ENCODE measurements around the gene ALOX5AP.

ALOX5AP gene

DNA sequence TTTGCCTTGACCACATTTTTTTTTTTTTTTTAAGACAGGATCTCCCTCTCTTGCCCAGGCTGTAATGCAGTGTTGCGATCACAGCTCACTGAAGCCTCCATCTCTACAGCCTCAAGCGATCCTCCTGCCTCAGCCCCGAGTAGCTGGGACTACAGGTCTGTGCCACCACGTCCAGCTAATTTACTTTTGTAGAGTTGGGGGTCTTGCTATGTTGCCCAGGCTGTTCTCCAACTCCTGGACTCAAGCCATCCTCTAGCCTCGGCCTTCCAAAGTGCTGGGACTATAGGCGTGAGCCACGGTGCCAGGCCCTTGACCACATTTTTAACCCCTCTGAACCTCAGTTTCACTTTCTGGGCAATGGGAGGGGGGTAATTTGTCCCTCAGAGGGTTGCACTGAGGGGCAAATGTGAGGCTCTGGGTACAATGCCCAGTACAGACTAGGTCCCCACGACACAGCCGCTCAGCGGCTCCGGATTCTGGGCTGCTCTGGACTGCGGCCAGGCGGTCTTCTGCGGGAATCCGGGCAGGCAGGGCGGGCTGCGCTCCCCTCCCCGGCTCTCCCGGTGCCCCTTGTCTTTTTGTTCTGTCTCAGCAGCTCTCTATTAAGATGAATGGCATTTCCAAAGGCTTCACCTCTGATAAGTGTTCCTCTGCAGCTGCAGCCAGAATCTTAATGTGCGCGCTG is 3.8 kb upstream of the ALOX5AP start:
- FAIRE-seq (no peak), DNase-seq (ENCODE audit: insufficient read length) (no peak)
- TF ChIP-seq TAF1 (IDR thresholded peaks at IDR 0.05; ENCODE audit: borderline replicate concordance, low read depth, low read length) = no peak
- TF ChIP-seq POLR2AphosphoS5 (IDR thresholded peaks at IDR 0.05; ENCODE audit: low read depth, low read length) = no peak
- no peak for TF ChIP-seq POLR2A (IDR thresholded peaks at IDR 0.05; ENCODE audit: low read depth, low read length)

DNA sequence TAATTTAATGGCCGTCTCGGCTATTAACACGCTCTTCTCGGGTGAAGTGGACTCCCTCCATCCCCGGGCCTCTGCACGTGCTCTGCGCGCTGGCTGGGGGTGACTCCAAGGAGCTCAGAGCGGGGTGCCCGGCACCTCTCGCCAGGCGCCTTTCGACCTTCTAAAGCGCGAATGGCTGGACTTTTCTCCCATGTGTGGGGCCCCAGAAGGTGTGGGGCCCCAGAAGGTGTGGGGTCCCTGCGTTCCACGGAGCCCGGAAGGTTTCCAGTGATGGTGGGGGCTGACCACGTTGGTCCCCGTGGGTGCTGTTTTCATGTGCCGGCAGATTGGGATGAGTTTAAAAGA is 3.3 kb upstream of the ALOX5AP start:
- FAIRE-seq (no peak), DNase-seq (ENCODE audit: insufficient read length) (no peak)
- TF ChIP-seq TAF1 (IDR thresholded peaks at IDR 0.05; ENCODE audit: borderline replicate concordance, low read depth, low read length) (no peak), POLR2A (IDR thresholded peaks at IDR 0.05; ENCODE audit: low read depth, low read length) (no peak), POLR2AphosphoS5 (IDR thresholded peaks at IDR 0.05; ENCODE audit: low read depth, low read length) (no peak)

DNA sequence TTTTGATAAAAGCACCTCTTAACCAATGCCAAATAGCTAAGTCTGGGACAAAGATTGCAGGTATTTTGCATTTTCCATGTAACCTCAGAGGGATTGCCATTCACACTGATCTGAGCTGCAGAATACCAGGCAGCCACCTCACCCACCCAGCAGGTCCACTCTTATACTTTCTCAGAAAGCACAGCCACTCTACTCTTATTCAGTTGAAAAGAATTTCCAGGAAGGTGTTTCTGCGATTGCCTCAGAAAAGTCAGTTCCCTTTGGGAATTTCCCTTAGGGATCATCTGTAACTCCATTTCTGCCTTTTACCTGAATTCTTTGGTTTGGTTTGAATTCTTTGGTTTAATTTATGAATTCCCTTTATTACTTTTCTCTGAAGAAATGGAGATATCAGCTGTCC is 904 bp upstream of the ALOX5AP start:
- peak; percentile 21 for FAIRE-seq
- no peak for DNase-seq (ENCODE audit: insufficient read length)
- no peak for TF ChIP-seq TAF1 (IDR thresholded peaks at IDR 0.05; ENCODE audit: borderline replicate concordance, low read depth, low read length)
- TF ChIP-seq POLR2A (IDR thresholded peaks at IDR 0.05; ENCODE audit: low read depth, low read length) = no peak
- no peak for TF ChIP-seq POLR2AphosphoS5 (IDR thresholded peaks at IDR 0.05; ENCODE audit: low read depth, low read length)

DNA sequence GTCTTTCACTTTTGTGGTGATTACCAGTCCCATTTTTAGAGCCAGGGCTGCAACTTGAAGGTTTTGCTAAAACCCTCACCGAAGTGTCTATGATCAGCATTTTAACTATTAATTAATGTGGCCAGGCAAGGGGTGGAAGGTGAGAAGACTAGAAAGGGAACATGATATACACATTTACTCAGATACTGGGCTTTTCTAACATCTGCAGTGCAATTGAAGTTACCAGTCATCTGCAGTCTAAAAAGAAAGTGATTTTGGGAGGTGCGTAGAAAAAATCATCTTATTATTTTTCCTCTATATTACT is 481 bp downstream of the ALOX5AP start:
- no peak for DNase-seq (ENCODE audit: insufficient read length)
- TF ChIP-seq POLR2AphosphoS5 (IDR thresholded peaks at IDR 0.05; ENCODE audit: low read depth, low read length) (no peak), POLR2A (IDR thresholded peaks at IDR 0.05; ENCODE audit: low read depth, low read length) (no peak), TAF1 (IDR thresholded peaks at IDR 0.05; ENCODE audit: borderline replicate concordance, low read depth, low read length) (no peak)
- FAIRE-seq = no peak

DNA sequence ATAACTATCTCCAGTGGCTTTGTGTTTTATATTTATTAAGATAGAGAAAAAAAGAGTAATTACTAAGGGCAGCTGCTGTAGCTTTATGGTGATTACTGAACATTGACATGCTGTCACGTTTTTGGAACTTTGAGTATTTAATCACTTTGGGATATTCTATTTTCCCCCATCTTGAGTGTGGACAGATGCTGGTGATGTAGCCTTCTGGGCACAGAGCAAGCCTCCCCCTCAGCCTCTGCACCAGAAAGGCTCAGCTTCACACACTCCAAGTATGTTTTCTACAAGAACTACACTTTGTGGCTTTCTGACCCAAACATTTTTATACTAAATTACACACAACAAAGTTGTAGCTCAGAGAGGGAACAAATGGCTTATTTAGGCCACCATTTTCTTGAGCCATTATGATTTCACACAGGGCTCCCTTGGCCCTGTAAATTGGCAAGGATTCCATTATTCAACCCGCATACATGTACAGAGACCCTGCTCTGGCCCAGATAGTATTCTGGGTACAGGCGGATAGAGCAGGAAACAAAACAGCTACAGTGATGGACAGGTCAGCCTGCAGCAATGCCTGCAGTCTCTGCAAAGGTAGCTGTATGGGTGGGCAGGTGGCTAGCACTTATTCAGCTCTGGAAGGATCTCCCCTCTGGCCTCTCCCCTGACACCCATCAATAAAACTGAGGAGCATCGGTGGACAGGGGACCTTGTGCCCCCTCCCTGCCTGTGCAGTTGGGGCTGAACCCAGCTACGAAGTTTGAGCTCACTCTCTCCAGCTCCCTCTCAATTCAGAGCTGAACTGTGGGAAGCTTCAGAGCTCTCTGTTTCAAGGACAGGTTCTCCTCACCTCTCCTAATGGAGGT is 1.3 kb downstream of the ALOX5AP start:
- no peak for TF ChIP-seq POLR2A (IDR thresholded peaks at IDR 0.05; ENCODE audit: low read depth, low read length)
- peak; percentile 33 for FAIRE-seq
- no peak for DNase-seq (ENCODE audit: insufficient read length)

DNA sequence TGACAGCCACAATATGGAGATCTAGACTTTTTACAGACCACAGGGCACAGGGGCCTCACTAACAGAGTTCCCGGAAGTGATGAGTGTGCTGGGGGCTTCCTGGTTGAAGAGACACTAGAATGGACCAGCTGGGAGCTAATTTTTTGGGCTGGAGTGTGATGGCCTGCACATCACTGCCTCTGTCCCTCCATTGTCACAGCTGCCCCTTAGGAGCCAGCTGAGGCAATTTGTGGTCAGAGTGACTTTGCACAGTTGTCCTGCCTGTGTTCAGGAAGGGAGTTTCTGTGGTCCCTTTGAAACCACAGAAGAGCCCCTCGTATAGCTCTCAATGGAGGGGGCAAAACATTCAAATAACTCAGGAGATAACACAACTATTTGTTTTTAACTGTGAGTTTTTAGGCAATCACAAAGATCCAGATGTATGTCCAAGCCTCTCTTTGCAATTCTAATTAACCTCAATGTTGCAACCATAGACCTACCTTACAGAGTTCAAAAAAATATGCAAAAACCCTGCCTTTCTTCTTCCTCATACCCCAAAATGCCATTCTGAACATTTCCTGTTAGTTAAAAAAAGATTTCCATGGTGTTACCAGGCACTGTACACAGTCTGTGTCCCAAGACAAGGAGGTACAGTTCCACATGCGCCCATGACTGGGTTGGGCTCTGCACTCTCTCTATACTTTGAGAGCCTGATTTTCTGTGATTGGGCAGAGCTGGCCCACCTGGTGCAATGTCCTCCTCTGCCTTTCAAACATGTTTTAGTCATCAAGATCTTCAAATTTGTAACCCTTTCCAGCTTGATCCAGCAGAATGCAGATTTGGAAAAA is 2.4 kb downstream of the ALOX5AP start:
- peak; percentile 62 for FAIRE-seq
- TF ChIP-seq POLR2AphosphoS5 (IDR thresholded peaks at IDR 0.05; ENCODE audit: low read depth, low read length) (no peak), TAF1 (IDR thresholded peaks at IDR 0.05; ENCODE audit: borderline replicate concordance, low read depth, low read length) (no peak), POLR2A (IDR thresholded peaks at IDR 0.05; ENCODE audit: low read depth, low read length) (no peak)
- DNase-seq (ENCODE audit: insufficient read length) = no peak

DNA sequence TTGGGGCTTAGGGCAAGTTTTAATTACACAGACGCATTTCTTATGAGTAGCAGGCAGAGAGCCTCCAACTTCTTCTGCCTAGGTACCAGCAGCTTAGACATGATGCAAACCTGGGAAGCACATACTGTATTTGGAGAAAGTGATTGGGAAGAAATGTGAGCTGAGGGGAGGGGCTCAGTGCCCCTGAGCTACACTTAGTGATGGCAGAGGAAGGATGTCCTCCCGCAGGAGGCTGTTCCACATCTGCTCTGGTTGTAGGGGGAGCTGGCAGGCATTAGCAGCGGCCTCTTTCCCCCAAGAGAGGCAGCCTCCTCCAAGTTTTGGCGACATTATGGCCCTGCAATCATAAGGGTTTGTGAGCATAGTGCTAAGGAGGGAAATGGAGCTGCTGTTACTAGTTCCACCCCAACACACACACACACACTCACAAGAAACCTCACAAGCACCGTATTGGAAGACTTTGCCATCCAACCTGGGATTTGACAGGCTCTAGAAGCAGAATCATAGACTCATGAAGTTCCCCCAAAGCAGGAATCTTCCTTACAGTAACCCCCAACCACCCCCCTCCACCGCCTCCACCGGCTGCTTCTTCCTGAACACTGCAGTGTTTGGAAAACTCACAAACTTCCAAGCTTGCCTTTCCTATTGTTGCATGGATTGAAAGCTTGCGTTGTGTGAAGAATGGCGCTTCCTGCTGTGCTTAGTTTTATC is 3.3 kb downstream of the ALOX5AP start:
- FAIRE-seq (no peak), DNase-seq (ENCODE audit: insufficient read length) (no peak)
- TF ChIP-seq POLR2AphosphoS5 (IDR thresholded peaks at IDR 0.05; ENCODE audit: low read depth, low read length) (no peak), TAF1 (IDR thresholded peaks at IDR 0.05; ENCODE audit: borderline replicate concordance, low read depth, low read length) (no peak), POLR2A (IDR thresholded peaks at IDR 0.05; ENCODE audit: low read depth, low read length) (no peak)

DNA sequence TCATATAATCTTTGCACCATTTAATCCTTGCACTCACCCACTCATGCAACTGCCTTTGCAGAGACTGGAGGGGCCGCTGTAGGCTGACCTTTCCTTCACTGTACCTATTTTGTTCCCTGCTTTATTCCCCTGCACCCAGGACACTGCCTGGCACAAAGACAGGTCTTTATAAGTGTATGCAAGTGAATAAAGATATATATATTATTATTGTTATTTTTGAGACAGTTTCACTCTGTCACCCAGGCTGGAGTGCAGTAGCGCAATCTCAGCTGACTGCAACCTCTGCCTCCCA is 3.8 kb downstream of the ALOX5AP start:
- FAIRE-seq (no peak), DNase-seq (ENCODE audit: insufficient read length) (no peak)
- TF ChIP-seq POLR2AphosphoS5 (IDR thresholded peaks at IDR 0.05; ENCODE audit: low read depth, low read length) (no peak), TAF1 (IDR thresholded peaks at IDR 0.05; ENCODE audit: borderline replicate concordance, low read depth, low read length) (no peak), POLR2A (IDR thresholded peaks at IDR 0.05; ENCODE audit: low read depth, low read length) (no peak)

DNA sequence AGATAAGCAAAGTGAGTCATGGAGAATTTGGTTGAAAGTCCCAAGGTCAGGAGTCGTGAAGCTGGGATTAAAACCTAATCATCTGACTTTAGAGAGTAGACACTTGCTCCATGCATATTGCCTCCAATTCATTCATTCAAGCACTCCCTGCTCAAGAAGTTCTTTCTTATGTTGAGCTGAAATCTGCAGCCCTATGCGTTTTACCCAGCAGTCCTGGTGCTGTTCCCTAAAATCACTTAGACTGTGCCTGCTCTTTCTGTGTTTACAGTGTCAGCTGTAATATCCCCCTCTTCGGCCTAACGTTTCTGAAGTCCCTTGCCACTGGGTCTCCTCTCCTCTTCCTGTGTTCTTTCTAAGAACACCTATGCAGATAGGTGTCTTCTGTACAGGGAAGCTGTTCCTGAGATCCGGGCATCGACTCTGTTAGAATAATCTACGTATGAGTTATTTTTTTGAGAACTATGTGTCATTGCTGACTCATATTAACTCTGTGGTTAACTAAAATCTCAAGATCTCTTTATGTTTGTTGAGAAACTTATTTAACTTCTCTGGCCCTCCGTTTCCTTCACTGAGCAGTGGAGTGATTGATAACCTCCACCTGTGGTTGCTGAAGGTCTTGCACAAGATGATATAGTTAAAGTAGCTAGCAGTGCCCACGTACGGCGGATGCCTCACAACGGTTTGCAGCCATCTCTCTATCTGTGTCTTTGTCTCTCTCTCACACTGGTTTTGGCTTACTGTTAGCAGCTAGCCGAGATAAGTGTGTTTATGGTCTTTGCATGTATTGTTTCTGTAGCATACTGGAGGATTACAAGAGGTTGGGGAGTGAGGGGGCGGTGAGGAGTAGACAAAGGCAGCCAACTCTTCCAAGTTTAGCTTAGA is 4.7 kb downstream of the ALOX5AP start:
- FAIRE-seq = peak; percentile 78
- DNase-seq (ENCODE audit: insufficient read length) = peak; percentile 35

DNA sequence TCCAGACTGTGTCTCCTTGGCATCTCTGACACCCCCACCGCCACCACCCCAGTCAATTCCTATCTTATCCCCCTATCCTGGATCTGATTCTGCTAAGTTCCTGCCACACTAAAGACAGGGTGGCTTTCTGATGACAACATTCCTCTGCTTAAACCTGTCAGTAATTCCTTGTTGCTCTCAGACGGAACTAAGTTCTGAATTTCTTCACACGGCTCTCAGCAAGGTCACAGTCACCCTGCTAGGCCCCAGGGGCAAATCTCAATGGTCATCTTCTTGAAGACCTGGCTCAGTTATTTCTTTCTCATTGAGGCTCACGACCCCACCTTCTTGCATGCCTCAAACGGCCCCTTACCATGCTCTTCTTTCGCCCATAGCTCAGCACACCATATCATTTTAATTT is 7.6 kb downstream of the ALOX5AP start:
- no peak for FAIRE-seq
- no peak for DNase-seq (ENCODE audit: insufficient read length)
- no peak for TF ChIP-seq POLR2A (IDR thresholded peaks at IDR 0.05; ENCODE audit: low read depth, low read length)
- TF ChIP-seq TAF1 (IDR thresholded peaks at IDR 0.05; ENCODE audit: borderline replicate concordance, low read depth, low read length) = no peak
- no peak for TF ChIP-seq POLR2AphosphoS5 (IDR thresholded peaks at IDR 0.05; ENCODE audit: low read depth, low read length)

More for the DNA sequence above, 4.7 kb downstream of the ALOX5AP start:
- TF ChIP-seq POLR2AphosphoS5 (IDR thresholded peaks at IDR 0.05; ENCODE audit: low read depth, low read length) = peak; percentile 28; the same call in 1 of the 2 replicates
- no peak for TF ChIP-seq TAF1 (IDR thresholded peaks at IDR 0.05; ENCODE audit: borderline replicate concordance, low read depth, low read length)
- TF ChIP-seq POLR2A (IDR thresholded peaks at IDR 0.05; ENCODE audit: low read depth, low read length) = peak; percentile 22; the same call in 1 of the 2 replicates

Measured in GM12892 (cell line).